Stimulated activated CD8-positive, alpha-beta memory T cell treated with anti-CD3 and anti-CD28 coated beads, Interleukin-7, amount 100 ng/mL, for 1 hour (primary cell): ENCODE results near the gene RPS6KB2.
A peak's percentile ranks its signal among the peaks of the same experiment; 100 is the strongest.
"Not testable (repeated sequence)": the region's sequence is repeated elsewhere in the genome, so short reads cannot be mapped to it uniquely, and the experiment has no call there.

ENCODE experiments used
- DNase-seq, 2 donors: peaks; one replicate each; pipeline ENCODE4 v3.0.0-alpha.2; 2020; ENCODE audit warnings: low read depth in 2 of 2

Gene RPS6KB2

GRCh38 chr11:67397986-67398660 is 30.2 kb upstream of the RPS6KB2 start:
- no peak for DNase-seq

GRCh38 chr11:67398661-67399563 is 29.4 kb upstream of the RPS6KB2 start:
- no peak for DNase-seq

GRCh38 chr11:67400251-67400941 is 27.9 kb upstream of the RPS6KB2 start:
- no peak for DNase-seq

- no peak for DNase-seq
These were observed 27.3 kb upstream of the RPS6KB2 start for GRCh38 chr11:67400942-67401494.

GRCh38 chr11:67401495-67402191 is 26.7 kb upstream of the RPS6KB2 start, which contains the start of gene PPP1CA:
PPP1CA (minus strand) TSS chr11:67401858; CDS start chr11:67401782, 76 bp downstream.
- DNase-seq: peak; percentile 89

- not testable (repeated sequence) for DNase-seq
These were observed 26.0 kb upstream of the RPS6KB2 start for GRCh38 chr11:67402192-67402839.

- DNase-seq: not testable (repeated sequence)
These were observed 25.2 kb upstream of the RPS6KB2 start for GRCh38 chr11:67403085-67403484.

GRCh38 chr11:67404515-67405195 is 23.6 kb upstream of the RPS6KB2 start:
- no peak for DNase-seq

GRCh38 chr11:67405196-67405567 is 23.1 kb upstream of the RPS6KB2 start:
- no peak for DNase-seq

- no peak for DNase-seq
These were observed 22.5 kb upstream of the RPS6KB2 start for GRCh38 chr11:67405688-67406339.

GRCh38 chr11:67406420-67406968 is 21.8 kb upstream of the RPS6KB2 start:
- no peak for DNase-seq

- no peak for DNase-seq
These were observed 21.2 kb upstream of the RPS6KB2 start for GRCh38 chr11:67406969-67407687.

GRCh38 chr11:67407688-67408163 is 20.6 kb upstream of the RPS6KB2 start:
- no peak for DNase-seq

- no peak for DNase-seq
These were observed 19.7 kb upstream of the RPS6KB2 start for GRCh38 chr11:67408437-67409200.

- peak in 1 of 2 donors; percentile 46 for DNase-seq
These were observed 19.0 kb upstream of the RPS6KB2 start for GRCh38 chr11:67409261-67409666.

GRCh38 chr11:67409781-67410368 is 18.4 kb upstream of the RPS6KB2 start:
- DNase-seq: no peak

- no peak for DNase-seq
These were observed 17.9 kb upstream of the RPS6KB2 start for GRCh38 chr11:67410369-67410831.
